ENCODE results near the gene LCLAT1. TPM values are rescaled to one million over a fixed set of nuclear protein-coding genes. Genes with fewer than 3 reads are reported as not detected.
"Not testable (repeated sequence)": the region's sequence is repeated elsewhere in the genome, so short reads cannot be mapped to it uniquely, and the experiment has no call there.

Gene LCLAT1
- total RNA-seq, 1 experiment from 2014 or later, result 41.8 TPM

DNA sequence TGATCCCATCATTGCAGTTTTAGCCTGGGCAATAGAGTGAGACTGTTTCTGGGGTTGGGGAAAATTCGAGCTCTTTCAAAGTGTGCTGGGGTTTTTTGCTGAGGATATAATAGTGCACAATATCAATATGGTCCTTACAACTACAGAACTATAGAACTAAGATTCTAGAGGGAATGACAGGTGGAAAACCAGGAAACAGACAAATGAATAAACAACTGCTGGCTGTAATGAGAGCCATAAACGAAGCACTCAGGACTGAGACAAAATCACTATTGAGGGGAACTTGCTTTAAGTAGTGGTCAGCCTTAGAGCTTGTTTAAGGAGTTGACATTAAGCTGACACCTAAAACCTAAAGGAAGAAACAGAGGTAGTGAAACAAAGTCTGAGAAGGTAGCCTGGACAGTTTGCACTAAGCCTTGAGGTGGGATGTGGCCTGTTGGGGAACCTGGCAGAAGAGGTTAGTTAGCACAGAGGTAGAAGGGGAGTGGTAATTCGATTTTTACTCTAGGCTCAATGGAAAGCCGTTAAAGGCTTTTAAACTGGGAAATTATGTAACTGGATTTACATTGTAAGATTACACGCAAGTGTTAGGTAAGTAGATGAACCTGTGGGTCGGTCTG, 33.8 kb downstream of the LCLAT1 start:
- no peak for DNase-seq (ENCODE audit: low spot score)
- in situ Hi-C loops (cut with HindIII; ENCODE audit: low sequenced_read_pairs), result no loop called here

DNA sequence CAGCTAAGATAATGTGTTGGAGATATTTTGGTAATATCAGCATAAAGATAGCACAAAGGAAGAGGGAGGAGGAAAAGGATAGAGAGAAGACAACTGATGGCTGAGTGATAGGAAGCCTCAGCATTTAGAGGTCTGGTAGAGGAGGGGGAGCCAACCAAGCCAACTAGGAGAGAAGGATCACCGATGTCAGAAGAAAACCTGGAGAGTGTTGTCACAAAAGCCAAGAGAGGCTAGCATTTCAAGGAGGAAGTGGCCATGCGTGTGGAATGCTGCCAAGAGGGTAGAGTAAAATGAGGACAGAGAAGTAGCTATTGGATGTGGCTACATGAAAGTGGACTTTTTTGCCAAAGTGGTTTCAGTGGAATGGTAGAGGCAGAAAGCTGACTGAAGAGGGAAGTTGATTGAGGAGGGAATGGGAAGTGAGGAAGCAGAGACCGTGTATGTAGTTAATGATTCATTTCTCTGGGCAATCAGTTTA, 34.3 kb downstream of the LCLAT1 start:
- in situ Hi-C loops (cut with HindIII; ENCODE audit: low sequenced_read_pairs), result no loop called here
- DNase-seq (ENCODE audit: low spot score), result no peak

DNA sequence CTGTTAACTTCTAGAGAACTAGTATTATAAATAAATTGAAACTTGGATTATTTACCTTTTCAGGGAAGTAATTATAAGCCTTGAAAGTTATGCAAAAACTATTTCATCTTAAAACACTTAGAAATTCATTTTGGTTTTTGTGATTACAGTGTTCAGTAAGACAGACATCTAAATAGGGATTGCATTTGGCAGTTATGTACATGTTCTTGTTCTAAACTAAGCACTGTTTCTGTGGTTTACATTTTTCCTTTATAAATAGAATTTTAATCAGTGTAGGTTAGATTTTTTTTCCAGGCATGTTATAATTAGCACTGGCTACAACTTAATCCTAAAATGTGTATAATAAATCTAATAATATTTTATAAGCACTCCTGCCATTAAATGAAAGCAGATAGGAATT, 35.0 kb downstream of the LCLAT1 start:
- in situ Hi-C loops (cut with HindIII; ENCODE audit: low sequenced_read_pairs), result no loop called here
- no peak for DNase-seq (ENCODE audit: low spot score)

DNA sequence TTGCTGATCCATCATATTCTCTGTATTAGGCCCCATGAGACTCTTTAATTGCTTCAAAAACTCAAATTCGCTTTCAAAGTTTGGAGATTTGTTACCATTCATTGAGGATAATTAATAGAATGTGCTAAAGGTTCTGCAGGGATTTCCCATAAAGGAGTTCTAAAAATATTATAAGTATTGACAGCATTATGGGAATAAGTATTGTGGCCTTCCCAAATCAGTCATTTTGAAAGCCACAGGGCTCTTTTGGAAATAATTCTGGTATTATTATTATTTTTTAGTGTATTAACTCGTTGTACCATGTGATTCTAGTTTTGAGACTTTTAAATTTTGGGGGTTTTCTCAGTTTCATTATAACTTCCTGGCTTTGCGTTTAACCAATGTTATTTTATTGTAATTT, 37.1 kb downstream of the LCLAT1 start:
- in situ Hi-C loops (cut with HindIII; ENCODE audit: low sequenced_read_pairs), result no loop called here
- no peak for DNase-seq (ENCODE audit: low spot score)

DNA sequence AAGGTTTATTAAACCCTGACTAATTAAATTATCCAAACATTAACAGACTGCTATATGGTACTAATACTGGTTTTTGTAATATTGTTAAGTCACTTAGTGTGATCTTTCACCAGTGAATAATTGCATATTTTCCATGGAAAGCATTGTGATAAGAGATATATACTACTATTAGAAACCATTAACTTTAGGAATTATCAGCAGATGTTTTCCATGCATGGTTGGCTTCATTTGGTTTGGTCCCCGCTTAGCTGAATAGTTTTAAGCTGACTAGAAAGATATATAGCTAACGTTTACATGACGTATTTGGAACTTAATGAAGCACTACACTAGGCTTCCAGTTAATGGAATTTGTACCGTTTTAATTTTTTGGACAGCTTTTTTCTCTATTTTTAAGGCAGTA, 37.9 kb downstream of the LCLAT1 start:
- DNase-seq (ENCODE audit: low spot score), result no peak

DNA sequence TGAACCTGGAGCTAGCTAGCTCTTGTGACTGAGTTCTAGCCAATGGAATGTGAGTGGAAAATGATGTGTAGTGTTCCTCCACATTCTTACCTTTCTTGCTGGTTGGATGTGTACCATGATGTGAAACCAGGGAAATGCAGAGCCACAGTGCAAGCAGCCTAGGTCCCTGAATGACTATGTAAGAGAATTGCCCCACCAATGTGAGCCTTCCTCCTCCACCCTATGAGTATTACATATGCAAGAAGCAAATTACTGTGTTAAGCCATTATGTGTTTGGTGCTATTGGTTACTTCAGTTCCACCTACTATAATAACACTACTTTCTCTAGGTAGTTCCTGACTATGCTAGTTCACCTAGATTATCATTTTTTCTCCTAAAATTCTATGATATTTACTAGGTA, 39.6 kb downstream of the LCLAT1 start:
- no peak for DNase-seq (ENCODE audit: low spot score)

More for the DNA sequence above, 37.9 kb downstream of the LCLAT1 start:
- in situ Hi-C loops (cut with HindIII; ENCODE audit: low sequenced_read_pairs), result no loop called here

DNA sequence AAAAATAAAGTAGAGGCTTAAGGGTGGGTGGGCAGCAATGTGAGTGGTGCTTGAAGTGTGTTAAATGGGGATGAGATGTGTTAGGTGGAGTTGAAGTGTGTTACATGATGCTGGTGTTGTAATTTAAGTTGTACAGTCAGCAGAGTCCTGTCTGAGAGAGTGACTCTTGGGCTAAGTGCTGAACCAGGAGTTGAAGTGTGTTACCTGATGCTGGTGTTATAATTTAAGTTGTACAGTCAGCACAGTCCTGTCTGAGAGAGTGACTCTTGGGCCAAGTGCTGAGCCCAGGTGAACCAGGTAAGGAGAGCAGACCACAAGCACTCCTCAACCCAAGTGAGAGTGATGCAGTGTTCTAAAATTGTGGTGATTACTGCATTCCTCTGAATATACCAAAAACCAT, 40.6 kb downstream of the LCLAT1 start:
- in situ Hi-C loops (cut with HindIII; ENCODE audit: low sequenced_read_pairs), result no loop called here
- no peak for DNase-seq (ENCODE audit: low spot score)

More for the DNA sequence above, 39.6 kb downstream of the LCLAT1 start:
- in situ Hi-C loops (cut with HindIII; ENCODE audit: low sequenced_read_pairs), result no loop called here

DNA sequence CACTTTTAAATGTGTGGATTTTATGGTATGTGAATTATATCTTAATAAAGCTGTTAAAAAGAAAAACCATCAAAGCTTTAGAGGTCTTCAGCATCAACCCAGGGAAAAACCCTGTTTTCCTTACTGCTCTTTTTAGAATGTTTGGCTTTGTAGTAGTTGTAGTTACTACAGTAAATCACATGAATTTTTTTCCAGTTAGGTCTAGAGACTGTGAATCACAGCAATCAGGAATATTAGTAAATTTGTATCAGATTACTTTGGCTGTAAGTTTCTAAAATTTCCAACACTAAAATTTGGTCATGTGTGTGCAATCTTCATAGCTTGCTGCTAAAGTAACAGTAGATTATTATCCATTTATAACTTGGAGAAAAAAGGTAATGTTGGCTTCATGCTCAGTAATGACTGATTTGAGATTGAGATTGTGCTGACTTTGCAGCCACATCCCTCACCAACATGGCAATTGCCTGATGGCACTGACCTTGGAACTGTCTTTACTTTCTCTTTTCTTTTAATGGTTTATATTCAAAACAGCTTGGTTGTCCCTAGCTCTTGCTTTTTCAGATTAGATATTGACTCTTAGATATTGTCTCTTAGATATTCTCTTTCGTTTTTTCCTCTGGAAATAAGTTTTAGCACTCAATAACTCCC, 41.1 kb downstream of the LCLAT1 start:
- no peak for DNase-seq (ENCODE audit: low spot score)
- in situ Hi-C loops (cut with HindIII; ENCODE audit: low sequenced_read_pairs), result no loop called here

DNA sequence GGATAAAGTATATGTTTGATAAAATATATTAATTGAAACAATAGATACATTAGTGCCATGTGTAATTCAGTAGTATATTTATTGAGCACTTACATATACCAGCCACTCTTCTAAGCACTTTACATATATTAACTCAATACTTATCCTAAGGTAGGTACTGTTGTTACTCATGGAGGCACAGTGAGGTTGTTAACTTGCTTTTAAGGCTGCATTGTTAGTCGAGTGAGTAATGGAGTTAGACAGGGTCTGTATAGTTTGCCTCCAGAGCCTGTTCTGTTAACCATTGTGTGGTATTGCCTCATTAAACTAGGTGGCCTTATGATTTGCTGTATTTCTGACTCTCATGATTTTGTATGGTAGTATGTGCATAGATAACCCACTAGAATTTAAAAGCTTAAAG, 44.2 kb downstream of the LCLAT1 start:
- in situ Hi-C loops (cut with HindIII; ENCODE audit: low sequenced_read_pairs), result no loop called here
- no peak for DNase-seq (ENCODE audit: low spot score)

DNA sequence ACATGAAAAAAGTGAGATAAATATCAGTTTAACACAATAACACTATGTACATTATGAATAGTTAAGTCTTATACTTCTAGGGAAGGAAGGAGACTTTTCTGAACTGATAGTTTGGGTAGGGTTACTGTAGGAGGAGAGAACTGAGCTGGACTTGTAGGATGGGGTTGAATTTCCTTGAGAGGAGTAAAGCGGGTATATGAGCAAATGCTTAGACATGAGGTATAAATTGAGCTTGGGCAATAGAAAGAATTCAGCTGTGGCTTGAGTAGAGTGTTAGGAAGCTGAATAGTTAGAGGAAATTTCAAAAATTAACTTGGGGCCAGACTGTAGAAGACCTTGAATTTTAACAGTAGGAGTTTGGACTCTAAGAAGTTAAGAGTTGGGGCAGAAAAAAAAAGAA, 45.1 kb downstream of the LCLAT1 start:
- DNase-seq (ENCODE audit: low spot score), result no peak
- in situ Hi-C loops (cut with HindIII; ENCODE audit: low sequenced_read_pairs), result no loop called here

DNA sequence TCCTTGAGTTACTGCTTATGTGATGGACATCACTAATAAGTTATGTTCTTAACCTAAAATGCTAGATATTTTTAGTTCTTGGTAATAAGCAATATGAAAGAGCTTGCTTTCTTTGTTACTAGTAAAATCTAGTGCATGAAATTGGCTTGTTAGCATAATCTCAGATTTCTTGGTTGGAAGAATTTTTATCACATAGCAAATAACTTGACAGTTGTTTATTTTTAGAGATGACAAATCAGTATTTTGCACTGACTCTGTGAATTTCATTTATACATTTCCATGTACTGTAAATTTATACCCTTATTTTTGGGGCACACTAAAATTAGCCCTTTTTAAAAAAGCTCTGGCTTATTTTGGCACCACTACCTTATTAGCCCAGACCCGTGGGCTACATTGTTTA, 45.6 kb downstream of the LCLAT1 start:
- no peak for DNase-seq (ENCODE audit: low spot score)
- in situ Hi-C loops (cut with HindIII; ENCODE audit: low sequenced_read_pairs), result no loop called here

DNA sequence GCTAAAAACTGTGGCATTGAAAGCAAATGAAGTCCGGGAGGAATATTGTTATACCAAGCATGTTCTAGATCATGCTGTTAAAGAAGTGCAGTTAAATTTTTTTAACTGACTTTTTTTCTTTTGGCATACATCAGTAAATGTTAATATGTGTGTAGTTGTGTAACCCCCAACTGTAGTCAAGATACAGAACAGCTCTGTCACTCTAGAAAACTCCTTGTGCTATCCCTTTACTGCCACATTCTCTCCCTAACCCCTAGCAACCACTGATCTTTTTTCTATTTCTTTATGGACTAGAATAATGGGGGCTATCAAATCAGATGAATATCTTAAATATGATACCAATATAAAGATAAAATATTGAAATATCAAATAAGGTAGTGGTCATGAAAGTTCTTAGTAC, 46.4 kb downstream of the LCLAT1 start:
- DNase-seq (ENCODE audit: low spot score), result no peak
- in situ Hi-C loops (cut with HindIII; ENCODE audit: low sequenced_read_pairs), result no loop called here

DNA sequence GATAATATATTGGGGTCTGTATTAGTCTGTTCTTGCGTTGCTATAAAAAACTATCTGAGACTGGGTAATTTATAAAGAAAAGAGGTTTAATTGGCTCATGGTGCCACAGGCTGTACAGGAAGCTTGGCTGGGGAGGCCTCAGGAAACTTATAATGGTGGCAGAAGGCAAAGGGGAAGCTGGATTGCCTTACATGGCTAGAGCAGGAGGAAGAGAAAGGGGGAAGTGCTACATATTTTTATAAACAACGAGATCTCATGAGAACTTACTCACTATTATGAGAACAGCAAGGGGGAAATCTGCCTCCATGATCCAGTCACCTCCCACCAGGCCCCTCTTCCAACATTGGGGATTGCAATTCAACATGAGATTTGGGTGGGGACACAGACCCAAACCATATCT, 48.9 kb downstream of the LCLAT1 start:
- in situ Hi-C loops (cut with HindIII; ENCODE audit: low sequenced_read_pairs); DNase-seq (ENCODE audit: low spot score): not testable (repeated sequence)

DNA sequence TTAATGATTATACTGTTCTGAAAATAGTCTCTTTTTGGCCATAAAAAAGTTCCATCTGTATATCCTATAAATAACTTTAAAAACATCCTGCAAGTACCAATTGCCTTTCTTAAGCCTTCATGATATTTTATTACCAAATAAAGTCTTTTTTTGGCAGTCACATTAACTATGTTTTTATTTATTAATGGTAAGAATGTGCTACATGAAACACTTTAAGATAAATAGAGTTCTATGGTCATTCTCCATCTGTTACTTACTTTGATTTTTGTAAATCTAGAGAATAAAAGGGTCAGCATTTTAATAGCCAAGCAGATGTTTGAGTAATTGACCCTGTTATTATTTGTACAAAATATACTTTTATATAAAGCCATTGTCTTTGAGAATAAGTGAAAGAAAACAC, 52.6 kb downstream of the LCLAT1 start:
- DNase-seq (ENCODE audit: low spot score), result no peak
- in situ Hi-C loops (cut with HindIII; ENCODE audit: low sequenced_read_pairs), result no loop called here

DNA sequence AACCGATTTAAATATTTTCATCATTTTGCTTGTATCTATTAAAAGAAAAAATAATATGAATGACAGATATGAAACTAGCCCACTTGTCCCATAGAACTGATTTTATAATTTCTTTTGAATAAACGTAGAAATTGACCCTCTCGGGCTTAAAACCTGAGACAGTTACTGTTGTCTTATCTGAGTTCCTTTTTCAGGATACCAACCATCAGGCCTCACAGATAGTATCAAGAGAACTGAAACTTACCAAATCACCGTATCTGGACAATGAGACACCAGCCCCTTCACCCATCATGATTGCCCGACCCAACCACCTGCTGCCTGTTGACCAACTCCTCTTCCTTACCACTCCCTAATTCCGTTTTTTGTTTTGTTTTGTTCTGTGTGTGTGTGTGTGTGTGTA, 53.7 kb downstream of the LCLAT1 start:
- in situ Hi-C loops (cut with HindIII; ENCODE audit: low sequenced_read_pairs), result no loop called here

DNA sequence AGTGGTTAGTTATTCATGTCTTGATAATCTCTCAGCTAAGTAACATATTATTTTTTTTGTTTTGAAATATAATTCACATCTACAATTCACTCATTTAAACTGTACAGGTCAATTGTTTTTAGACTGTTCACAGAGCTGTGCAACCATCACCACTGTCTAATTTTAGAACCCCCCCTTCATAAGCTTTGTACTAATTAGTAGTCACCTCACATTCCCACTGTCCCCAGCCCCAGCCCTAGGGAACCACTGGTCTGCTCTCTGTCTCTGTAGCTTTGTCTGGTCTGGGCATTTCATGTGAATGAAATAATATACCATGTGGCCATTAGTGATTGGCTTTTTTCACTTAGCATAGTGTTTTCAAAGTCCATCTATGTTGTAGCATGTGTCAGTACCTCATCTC, 55.3 kb downstream of the LCLAT1 start:
- no peak for DNase-seq (ENCODE audit: low spot score)
- in situ Hi-C loops (cut with HindIII; ENCODE audit: low sequenced_read_pairs), result no loop called here

More for the DNA sequence above, 53.7 kb downstream of the LCLAT1 start:
- DNase-seq (ENCODE audit: low spot score), result no peak

DNA sequence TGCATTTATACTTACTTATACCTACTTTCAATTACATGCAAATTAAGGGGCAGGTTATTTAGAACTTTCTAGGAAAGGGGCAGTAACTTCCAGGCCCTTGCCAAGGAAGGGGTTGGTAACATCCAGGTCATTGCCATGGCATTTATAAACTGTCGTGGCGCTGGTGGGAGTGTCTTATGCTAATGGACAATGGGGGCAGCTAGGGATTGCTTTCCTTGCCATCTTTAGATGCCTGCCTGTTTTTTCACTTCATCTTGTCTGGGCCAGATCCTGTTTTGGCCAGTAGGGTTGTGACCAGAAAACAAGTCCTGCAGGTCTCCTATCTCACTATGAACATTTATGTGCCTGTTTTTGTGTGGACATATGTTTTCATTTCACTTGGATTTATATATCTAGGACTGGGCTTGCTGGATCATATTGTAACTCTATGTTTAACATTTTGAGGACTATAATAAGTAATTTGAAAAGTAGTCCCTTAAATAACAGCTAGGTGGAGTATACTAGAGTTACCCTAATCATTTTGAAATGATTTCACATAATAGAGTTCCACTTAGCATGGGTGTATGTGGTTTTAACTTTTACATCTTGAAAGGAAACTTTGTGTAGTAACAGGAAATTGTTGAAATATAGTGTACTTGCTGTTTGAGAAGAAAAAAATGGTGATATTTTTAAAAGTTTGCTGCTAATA, 56.1 kb downstream of the LCLAT1 start:
- DNase-seq (ENCODE audit: low spot score), result no peak
- in situ Hi-C loops (cut with HindIII; ENCODE audit: low sequenced_read_pairs), result no loop called here

DNA sequence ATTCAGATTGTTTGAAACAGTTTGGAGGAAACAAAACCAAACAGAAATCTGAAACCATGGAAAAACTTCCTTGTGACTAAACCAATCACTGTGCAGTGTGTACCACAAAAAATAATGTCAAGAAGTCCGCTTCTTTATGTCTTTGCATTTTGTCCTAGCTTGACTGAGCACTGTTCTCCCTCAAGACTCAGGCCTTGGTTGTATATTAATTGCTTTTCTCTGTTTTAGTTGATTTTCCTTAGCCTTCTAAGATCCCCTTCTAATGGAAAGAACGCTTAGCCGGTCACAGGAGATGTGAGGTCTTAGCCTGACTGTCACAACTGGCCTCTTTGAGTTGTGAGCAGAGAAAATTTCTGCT, 56.6 kb downstream of the LCLAT1 start:
- in situ Hi-C loops (cut with HindIII; ENCODE audit: low sequenced_read_pairs), result no loop called here
- DNase-seq (ENCODE audit: low spot score), result no peak

DNA sequence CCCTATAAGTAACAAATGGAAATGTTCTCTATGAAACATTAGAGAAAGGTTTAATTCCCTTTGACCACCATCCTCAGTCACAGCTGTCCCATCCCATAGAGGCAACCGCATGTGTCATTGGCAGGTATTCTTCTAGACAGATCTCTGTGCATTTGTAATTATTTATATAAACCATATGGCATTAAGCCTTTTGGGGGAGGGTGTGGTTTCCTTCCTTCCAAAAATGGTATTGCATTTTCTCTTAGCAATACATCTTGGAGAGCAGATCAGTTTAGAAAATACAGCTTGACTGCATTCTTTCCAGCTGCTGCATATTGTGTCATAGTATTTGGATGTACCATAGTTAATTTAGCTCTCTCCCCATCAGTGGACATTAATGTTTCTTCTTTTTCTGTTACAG, 57.7 kb downstream of the LCLAT1 start:
- no peak for DNase-seq (ENCODE audit: low spot score)
- in situ Hi-C loops (cut with HindIII; ENCODE audit: low sequenced_read_pairs), result no loop called here

DNA sequence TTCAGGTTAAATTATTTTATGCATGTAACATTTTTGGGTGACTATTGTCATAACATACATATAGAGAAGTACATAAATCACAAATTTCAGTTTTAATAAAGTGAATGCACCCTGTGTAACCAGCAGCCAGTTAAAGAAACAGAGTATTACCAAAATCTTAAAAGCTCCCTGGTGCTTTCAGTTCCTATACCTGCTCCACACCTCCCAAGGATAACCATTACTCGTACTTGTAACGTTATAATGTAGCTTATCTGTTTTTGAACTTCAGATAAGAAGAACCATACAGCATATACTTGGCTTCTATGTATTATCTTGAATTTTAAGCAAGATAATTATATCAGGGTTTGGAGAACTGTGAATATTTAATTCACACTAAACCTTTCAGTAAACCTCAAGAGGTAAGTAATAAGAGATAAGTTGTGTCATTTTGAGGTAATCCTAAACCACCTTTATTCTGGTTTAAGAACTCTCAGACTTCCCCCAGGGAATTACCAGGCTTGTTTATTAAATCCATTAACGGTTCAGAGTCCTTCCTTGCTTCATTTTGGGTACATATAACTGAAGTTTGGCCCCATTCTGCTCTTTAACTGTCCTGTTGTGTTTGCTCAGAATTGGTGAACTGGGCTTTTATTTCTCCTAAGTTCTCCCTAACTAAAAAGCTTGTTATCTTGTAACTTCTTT, 58.6 kb downstream of the LCLAT1 start:
- in situ Hi-C loops (cut with HindIII; ENCODE audit: low sequenced_read_pairs), result no loop called here
- DNase-seq (ENCODE audit: low spot score), result no peak

Data from G401 (cell line).